Cortex of kidney (tissue), 1 donor: ENCODE data around the gene EIF4G3.

Source experiments
- DNase-seq: peaks from one replicate; lab custom pipeline; 2025; lab: John Stamatoyannopoulos, UW

Gene EIF4G3

GRCh38 chr1:20993716-20994575, 182.8 kb downstream of the EIF4G3 start:
- no peak for DNase-seq

GRCh38 chr1:20992322-20993056, 184.2 kb downstream of the EIF4G3 start:
- DNase-seq: no peak

GRCh38 chr1:20988943-20989342, 187.8 kb downstream of the EIF4G3 start:
- DNase-seq: no peak

GRCh38 chr1:20987831-20988825, 188.6 kb downstream of the EIF4G3 start:
- DNase-seq: no peak

GRCh38 chr1:20983297-20983889, 193.3 kb downstream of the EIF4G3 start:
- DNase-seq: no peak

GRCh38 chr1:20982316-20982715, 194.4 kb downstream of the EIF4G3 start:
- DNase-seq: no peak

- no peak for DNase-seq
Observed at GRCh38 chr1:20981915-20982314, 194.8 kb downstream of the EIF4G3 start.

GRCh38 chr1:20980051-20980450, 196.6 kb downstream of the EIF4G3 start:
- no peak for DNase-seq

GRCh38 chr1:20978413-20978812, 198.3 kb downstream of the EIF4G3 start:
- DNase-seq: no peak

GRCh38 chr1:20975668-20976067, 201.0 kb downstream of the EIF4G3 start:
- DNase-seq: no peak

GRCh38 chr1:20974951-20975350, 201.7 kb downstream of the EIF4G3 start:
- no peak for DNase-seq

GRCh38 chr1:20974069-20974468, 202.6 kb downstream of the EIF4G3 start:
- DNase-seq: no peak

- DNase-seq: no peak
Observed at GRCh38 chr1:20972855-20973254, 203.8 kb downstream of the EIF4G3 start.

GRCh38 chr1:20964540-20965484, 211.9 kb downstream of the EIF4G3 start:
- DNase-seq: no peak

GRCh38 chr1:20962576-20963258, 214.0 kb downstream of the EIF4G3 start:
- no peak for DNase-seq

- DNase-seq: no peak
Observed at GRCh38 chr1:20958430-20958829, 218.3 kb downstream of the EIF4G3 start.

GRCh38 chr1:20956272-20956671, 220.4 kb downstream of the EIF4G3 start:
- no peak for DNase-seq

GRCh38 chr1:20950679-20951078, 226.0 kb downstream of the EIF4G3 start:
- no peak for DNase-seq

GRCh38 chr1:20949871-20950590, 226.7 kb downstream of the EIF4G3 start:
- DNase-seq: no peak
